Kidney (tissue), 14 donors: Measurements from ENCODE around the gene ZNF775. TPM values are rescaled to one million over a fixed set of nuclear protein-coding genes. Genes with fewer than 3 reads are reported as not detected.

ENCODE experiments used
- DNase-seq, 5 donors: peaks; one replicate each; pipeline ENCODE4 v3.0.0-alpha.2; 2013 to 2020
- FAIRE-seq: peaks from 2 replicates; lab custom pipeline; 2012; peaks lifted over from hg19 to GRCh38; lab: Jason Lieb, UNC
- H3K27ac ChIP-seq, 2 donors: one replicate each; pipeline ENCODE4 v1.7.0; 2013; ENCODE audit warnings: low read depth in 2 of 2, low read length in 2 of 2, inconsistent platforms in 1 of 2
- H3K27me3 ChIP-seq: one replicate; pipeline ENCODE4 v1.7.1; 2013; ENCODE audit warnings: low read length, inconsistent platforms; ENCODE audit not compliant: control insufficient read depth, insufficient read depth
- H3K36me3 ChIP-seq, 3 donors: one replicate each; pipeline versions ENCODE4 v1.7.0 to v1.7.1; 2013; ENCODE audit warnings: low read length in 3 of 3, control low read depth in 1 of 3, inconsistent platforms in 1 of 3; ENCODE audit not compliant: insufficient read depth in 3 of 3, control insufficient read depth in 2 of 3
- H3K4me1 ChIP-seq, 3 donors: one replicate each; pipeline versions ENCODE4 v1.7.0 to v1.7.1; 2013; ENCODE audit warnings: low read length in 3 of 3, inconsistent platforms in 1 of 3, low read depth in 1 of 3; ENCODE audit not compliant: control insufficient read depth in 2 of 3, insufficient read depth in 2 of 3
- H3K4me3 ChIP-seq, 3 donors: one replicate each; pipeline versions ENCODE4 v1.7.0 to v1.8.1; 2013; ENCODE audit warnings: low read length in 3 of 3, control low read depth in 1 of 3, inconsistent platforms in 1 of 3
- H3K9ac ChIP-seq, 3 donors: one replicate each; pipeline versions ENCODE4 v1.7.0 to v1.7.1; 2013; ENCODE audit warnings: low read length in 3 of 3, control low read depth in 1 of 3, inconsistent platforms in 1 of 3
- H3K9me3 ChIP-seq, 3 donors: one replicate each; pipeline versions ENCODE4 v1.7.0 to v1.7.1; 2013; ENCODE audit warnings: low read length in 3 of 3, control low read depth in 1 of 3, inconsistent platforms in 1 of 3; ENCODE audit not compliant: control insufficient read depth in 2 of 3, insufficient read depth in 1 of 3
- intact Hi-C: fragments of 100-400 bp; cut with DNase I; formaldehyde crosslinking; loops from one replicate; pipeline ENCODE4 v1.11.1; 2022
- polyA plus RNA-seq: library from polyadenylated mRNA; stranded (reverse); fragments of 350-450 nt; fragmentation: Illumina TruSeq; extraction: RNeasy Lipid Tissue Mini Kit (QIAGEN cat#74804); gene quantifications from one replicate; pipeline ENCODE4 v1.2.3, GENCODE V29; 2014; ENCODE audit warnings: low read depth, low replicate concordance; ENCODE audit not compliant: insufficient read depth
- total RNA-seq: library from RNA; stranded (reverse); fragmentation: NEBNext Ultra II Directional; extraction: Animal tissue kit (Norgen Biotek cat#: 25700); gene quantifications from one replicate; pipeline ENCODE4 v1.2.1, GENCODE V29; 2021
- TF ChIP-seq, protein P1 (sequence below): IDR thresholded peaks from 3 replicates; pipeline ENCODE4 v1.5.1; 2012; ENCODE audit warnings: mild to moderate bottlenecking, moderate library complexity, borderline replicate concordance; ENCODE audit not compliant: insufficient read depth; ENCODE audit errors: extremely low read depth
- donor health status: control.
- donor health status: control.
- donor health status: control.
- donor health status: control.
- donor health status: control.
- donor health status: DM: yes; HTN: yes; CAD: no.
- donor health status: Normal renal cell carcinoma (clear cell type).

Gene ZNF775
- total and polyA plus RNA-seq, 2 donors from 2014 or later = 3.7 to 5.2 TPM

DNA sequence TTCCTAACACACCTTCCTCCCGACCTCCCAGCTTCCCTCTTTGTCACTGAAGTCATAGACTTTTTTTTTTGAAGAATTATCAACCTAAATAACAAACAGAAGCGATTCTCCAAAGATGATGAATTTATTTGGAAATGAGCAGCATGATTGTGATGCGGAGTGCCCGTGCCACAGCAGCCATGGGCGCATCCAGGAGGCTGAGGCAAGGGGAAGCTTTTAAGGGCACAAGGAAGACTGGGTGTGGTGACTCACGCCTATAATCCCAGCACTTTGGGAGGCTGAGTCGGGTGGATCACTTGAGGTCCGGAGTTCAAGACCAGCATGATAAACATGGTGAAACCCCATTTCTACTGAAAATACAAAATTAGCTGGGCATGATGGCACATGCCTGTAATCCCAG is 55.1 kb downstream of the ZNF775 start:
- no peak overlapping the region for H3K4me3 ChIP-seq
- H3K4me1 ChIP-seq = no peaks in the 10 kb centered on the region
- H3K27me3 ChIP-seq = no peaks in the 10 kb centered on the region
- no peak for DNase-seq
- no peak overlapping the region for H3K9ac ChIP-seq
- H3K9me3 ChIP-seq = no peaks in the 10 kb centered on the region
- TF ChIP-seq, protein P1, sequence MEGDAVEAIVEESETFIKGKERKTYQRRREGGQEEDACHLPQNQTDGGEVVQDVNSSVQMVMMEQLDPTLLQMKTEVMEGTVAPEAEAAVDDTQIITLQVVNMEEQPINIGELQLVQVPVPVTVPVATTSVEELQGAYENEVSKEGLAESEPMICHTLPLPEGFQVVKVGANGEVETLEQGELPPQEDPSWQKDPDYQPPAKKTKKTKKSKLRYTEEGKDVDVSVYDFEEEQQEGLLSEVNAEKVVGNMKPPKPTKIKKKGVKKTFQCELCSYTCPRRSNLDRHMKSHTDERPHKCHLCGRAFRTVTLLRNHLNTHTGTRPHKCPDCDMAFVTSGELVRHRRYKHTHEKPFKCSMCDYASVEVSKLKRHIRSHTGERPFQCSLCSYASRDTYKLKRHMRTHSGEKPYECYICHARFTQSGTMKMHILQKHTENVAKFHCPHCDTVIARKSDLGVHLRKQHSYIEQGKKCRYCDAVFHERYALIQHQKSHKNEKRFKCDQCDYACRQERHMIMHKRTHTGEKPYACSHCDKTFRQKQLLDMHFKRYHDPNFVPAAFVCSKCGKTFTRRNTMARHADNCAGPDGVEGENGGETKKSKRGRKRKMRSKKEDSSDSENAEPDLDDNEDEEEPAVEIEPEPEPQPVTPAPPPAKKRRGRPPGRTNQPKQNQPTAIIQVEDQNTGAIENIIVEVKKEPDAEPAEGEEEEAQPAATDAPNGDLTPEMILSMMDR = no peak
- intact Hi-C loops = no loop called here
- no peaks in the 10 kb centered on the region for H3K36me3 ChIP-seq
- no peak for FAIRE-seq
- H3K27ac ChIP-seq = no peak overlapping the region

DNA sequence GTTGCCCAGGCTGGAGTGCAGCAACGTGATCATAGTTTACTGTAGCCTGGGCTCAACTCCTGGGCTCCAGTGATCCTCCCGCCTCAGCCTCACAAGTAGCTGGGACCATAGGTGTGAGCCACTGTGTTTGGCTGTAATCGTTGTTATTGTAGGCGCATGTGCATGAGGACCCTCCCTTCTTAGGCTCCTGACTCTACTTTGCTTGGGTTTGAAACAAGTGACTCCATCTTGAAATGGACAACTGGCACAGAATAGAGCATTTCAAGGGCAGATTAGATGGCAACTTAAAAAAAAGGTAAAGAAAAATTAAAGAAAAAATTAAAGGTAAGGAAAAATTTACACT is 55.9 kb downstream of the ZNF775 start:
- Histone ChIP-seq H3K27me3 (no peaks in the 10 kb centered on the region), H3K36me3 (no peaks in the 10 kb centered on the region), H3K4me3 (no peak overlapping the region), H3K9ac (no peak overlapping the region), H3K4me1 (no peaks in the 10 kb centered on the region), H3K27ac (no peak overlapping the region), H3K9me3 (no peaks in the 10 kb centered on the region)
- no peak for DNase-seq
- FAIRE-seq = no peak
- intact Hi-C loops = no loop called here
- TF ChIP-seq, protein P1 = no peak

- Histone ChIP-seq H3K4me1 (no peaks in the 10 kb centered on the region), H3K36me3 (no peaks in the 10 kb centered on the region), H3K9me3 (no peaks in the 10 kb centered on the region), H3K9ac (no peak overlapping the region), H3K27ac (no peak overlapping the region), H3K27me3 (no peaks in the 10 kb centered on the region), H3K4me3 (no peak overlapping the region)
- TF ChIP-seq, protein P1 = no peak
- intact Hi-C loops = no loop called here
- no peak for DNase-seq
- no peak for FAIRE-seq
Measured at GRCh38 chr7:150435390-150436073, 56.4 kb downstream of the ZNF775 start.

DNA sequence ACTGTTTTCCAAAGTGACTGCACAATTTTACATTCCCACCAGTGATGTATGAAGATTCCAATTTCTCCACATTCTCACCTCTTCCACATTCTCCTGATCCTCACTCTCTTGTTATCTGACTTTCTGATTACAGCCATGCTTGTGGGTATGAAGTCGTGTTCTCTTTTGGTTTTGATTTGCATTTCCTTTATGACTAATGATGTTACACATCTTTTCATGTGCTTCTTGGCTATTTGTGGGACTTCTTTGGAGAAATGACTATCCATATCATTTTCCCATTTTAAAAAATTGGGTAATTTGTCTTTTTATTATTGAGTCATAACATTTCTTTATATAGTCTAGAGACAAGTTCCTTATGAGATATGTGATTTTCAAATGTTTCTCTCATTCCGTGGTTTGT is 60.8 kb downstream of the ZNF775 start:
- H3K27me3 ChIP-seq = no peaks in the 10 kb centered on the region
- TF ChIP-seq, protein P1 = no peak
- DNase-seq = no peak
- intact Hi-C loops = no loop called here
- H3K27ac ChIP-seq = no peak overlapping the region
- no peak overlapping the region for H3K9ac ChIP-seq
- H3K4me1 ChIP-seq = no peaks in the 10 kb centered on the region
- FAIRE-seq = no peak
- H3K36me3 ChIP-seq = no peaks in the 10 kb centered on the region
- H3K4me3 ChIP-seq = no peak overlapping the region
- peaks cover 0 to 4% (median 0%) of the 10 kb centered on the region in 3 donors for H3K9me3 ChIP-seq
